Activated CD8-positive, alpha-beta T cell treated with anti-CD3 and anti-CD28 coated beads for 36 hours (primary cell): ENCODE measurements around the gene COL25A1. TPM values are rescaled to one million over a fixed set of nuclear protein-coding genes. Genes with fewer than 3 reads are reported as not detected.
"Not testable (repeated sequence)": the region's sequence is repeated elsewhere in the genome, so short reads cannot be mapped to it uniquely, and the experiment has no call there.

Source experiments
- ATAC-seq: fragments of 200-7000 bp; cut with Tn5 transposase; one replicate; pipeline ENCODE4 v1.10.0; 2021; ENCODE audit warnings: mild to moderate bottlenecking, moderate library complexity
- CTCF ChIA-PET: fragments of 350-600 bp; sonication (Branson Sonifier 250); formaldehyde crosslinking; loops from one replicate; lab custom pipeline; 2021; ENCODE audit warnings: antibody characterized with exemption; lab: Charles Lee
- POLR2A ChIA-PET: fragments of 350-600 bp; sonication (Branson Sonifier 250); formaldehyde crosslinking; loops from one replicate; lab custom pipeline; 2021; ENCODE audit warnings: antibody characterized with exemption; lab: Charles Lee
- DNase-seq: peaks from one replicate; pipeline ENCODE4 v3.0.0-alpha.2; 2020
- H3K27ac Mint-ChIP-seq: one replicate; pipeline ENCODE4 v1.8.0; 2021; ENCODE audit warnings: mild to moderate bottlenecking, mixed read lengths
- H3K27me3 Mint-ChIP-seq: one replicate; pipeline ENCODE4 v1.8.0; 2021; ENCODE audit warnings: mixed read lengths
- H3K36me3 Mint-ChIP-seq: one replicate; pipeline ENCODE4 v1.8.0; 2021; ENCODE audit warnings: low read depth, mixed read lengths
- H3K4me1 Mint-ChIP-seq: one replicate; pipeline ENCODE4 v1.8.0; 2021; ENCODE audit warnings: low read depth, mixed read lengths
- H3K4me3 Mint-ChIP-seq: one replicate; pipeline ENCODE4 v1.8.0; 2021; ENCODE audit warnings: mild to moderate bottlenecking, moderate library complexity, mixed read lengths
- H3K9me3 Mint-ChIP-seq: one replicate; pipeline ENCODE4 v1.8.0; 2021; ENCODE audit warnings: mixed read lengths
- intact Hi-C: fragments of 100-400 bp; cut with micrococcal nuclease; formaldehyde crosslinking; loops from one replicate; pipeline ENCODE4 v1.10.0; 2022
- total RNA-seq, 2 experiments: library from RNA; stranded (reverse); gene quantifications; one replicate each; pipeline ENCODE4 v1.2.3, GENCODE V29; 2021
- TF ChIP-seq, protein P1 (sequence below): fragments of 200-600 bp; IDR thresholded peaks from one replicate; pipeline ENCODE4 v1.8.0; 2022; ENCODE audit warnings: antibody characterized with exemption, mild to moderate bottlenecking

The COL25A1 gene
- total RNA-seq, 2 experiments from 2014 or later, result not detected

DNA sequence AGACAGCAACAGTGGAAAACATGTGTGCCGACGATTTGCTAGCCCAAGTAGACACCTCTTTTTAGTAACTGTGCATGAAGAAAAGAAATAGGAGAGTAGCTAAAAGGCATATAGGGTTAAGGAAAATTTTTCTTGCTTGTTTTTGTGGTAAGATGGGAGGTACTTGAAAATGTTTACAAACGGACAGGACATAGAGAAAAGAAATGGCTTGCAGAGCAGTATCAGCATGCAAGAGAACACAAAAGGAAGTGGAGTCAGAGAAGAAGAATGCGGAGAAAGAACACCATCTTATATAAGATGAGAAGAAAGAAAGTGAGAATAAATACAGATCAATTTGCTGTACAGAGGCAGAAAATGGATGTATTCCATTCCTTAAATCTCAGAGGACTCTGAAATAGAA, 275.9 kb downstream of the COL25A1 start:
- Mint-ChIP-seq H3K27me3 (no peaks in the 10 kb centered on the region), H3K4me1 (no peaks in the 10 kb centered on the region), H3K36me3 (peaks cover 5% of the 10 kb centered on the region), H3K4me3 (no peak overlapping the region), H3K9me3 (peaks cover 8% of the 10 kb centered on the region), H3K27ac (no peak overlapping the region)
- DNase-seq (no peak), ATAC-seq (no peak)
- ChIA-PET CTCF (no interaction called here), POLR2A (no interaction called here)
- TF ChIP-seq, protein P1, sequence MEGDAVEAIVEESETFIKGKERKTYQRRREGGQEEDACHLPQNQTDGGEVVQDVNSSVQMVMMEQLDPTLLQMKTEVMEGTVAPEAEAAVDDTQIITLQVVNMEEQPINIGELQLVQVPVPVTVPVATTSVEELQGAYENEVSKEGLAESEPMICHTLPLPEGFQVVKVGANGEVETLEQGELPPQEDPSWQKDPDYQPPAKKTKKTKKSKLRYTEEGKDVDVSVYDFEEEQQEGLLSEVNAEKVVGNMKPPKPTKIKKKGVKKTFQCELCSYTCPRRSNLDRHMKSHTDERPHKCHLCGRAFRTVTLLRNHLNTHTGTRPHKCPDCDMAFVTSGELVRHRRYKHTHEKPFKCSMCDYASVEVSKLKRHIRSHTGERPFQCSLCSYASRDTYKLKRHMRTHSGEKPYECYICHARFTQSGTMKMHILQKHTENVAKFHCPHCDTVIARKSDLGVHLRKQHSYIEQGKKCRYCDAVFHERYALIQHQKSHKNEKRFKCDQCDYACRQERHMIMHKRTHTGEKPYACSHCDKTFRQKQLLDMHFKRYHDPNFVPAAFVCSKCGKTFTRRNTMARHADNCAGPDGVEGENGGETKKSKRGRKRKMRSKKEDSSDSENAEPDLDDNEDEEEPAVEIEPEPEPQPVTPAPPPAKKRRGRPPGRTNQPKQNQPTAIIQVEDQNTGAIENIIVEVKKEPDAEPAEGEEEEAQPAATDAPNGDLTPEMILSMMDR, result no peak
- intact Hi-C loops, result no loop called here

DNA sequence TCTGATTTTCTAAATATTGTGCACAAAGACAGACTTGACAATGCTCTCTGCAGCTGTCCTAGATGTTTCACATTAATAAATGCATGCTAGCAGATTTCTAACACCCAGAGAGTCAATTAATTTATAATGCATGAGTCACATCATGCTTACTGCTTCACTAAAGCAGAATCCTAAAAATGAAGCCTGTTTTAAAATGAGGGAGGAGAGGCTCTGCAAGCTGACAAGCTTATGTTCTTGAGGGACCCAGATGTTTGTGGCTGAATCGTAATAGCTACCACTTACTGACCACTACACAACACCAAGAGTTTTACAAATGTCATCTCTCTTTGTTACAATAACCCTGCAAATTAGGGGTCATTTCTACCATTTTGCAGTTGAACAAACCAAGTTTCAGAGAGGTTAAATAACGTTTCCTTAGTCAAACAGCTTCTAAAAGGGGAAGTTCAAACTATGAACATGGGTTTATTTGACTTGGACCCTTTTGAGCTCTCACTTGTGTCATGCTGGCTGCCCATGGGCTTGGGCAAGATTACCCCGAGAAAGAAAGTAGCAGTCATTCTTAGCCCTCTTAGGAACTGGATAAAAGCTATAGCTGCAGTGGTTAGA, 276.9 kb downstream of the COL25A1 start:
- CTCF ChIA-PET, result no interaction called here
- ATAC-seq, result no peak
- Mint-ChIP-seq H3K36me3 (peaks cover 5% of the 10 kb centered on the region), H3K4me3 (no peak overlapping the region), H3K4me1 (no peaks in the 10 kb centered on the region), H3K9me3 (peaks cover 14% of the 10 kb centered on the region), H3K27me3 (no peaks in the 10 kb centered on the region), H3K27ac (no peak overlapping the region)
- POLR2A ChIA-PET, result no interaction called here
- no peak for DNase-seq
- TF ChIP-seq, protein P1, result no peak
- intact Hi-C loops, result no loop called here

DNA sequence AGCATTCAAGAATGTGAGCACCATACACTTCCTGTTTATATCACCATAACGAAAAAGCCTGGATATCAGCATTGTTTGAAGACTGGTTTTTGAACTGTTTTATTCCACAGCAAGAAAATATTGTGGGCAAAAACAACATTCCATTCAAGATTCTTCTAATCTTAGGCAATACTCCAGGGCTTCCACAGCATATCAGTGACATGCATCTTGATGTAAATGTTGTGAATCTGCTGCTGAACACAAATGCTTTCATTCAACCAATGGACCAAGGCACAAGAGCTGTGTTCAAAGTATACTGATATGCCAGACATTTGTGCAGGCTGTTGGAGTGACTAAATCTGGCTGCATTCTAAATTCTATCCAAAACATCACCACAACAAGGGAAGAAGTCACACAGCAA, 279.5 kb downstream of the COL25A1 start:
- Mint-ChIP-seq H3K4me3 (no peak overlapping the region), H3K9me3 (peaks cover 14% of the 10 kb centered on the region), H3K27ac (no peak overlapping the region), H3K4me1 (no peaks in the 10 kb centered on the region), H3K36me3 (peaks cover 5% of the 10 kb centered on the region), H3K27me3 (no peaks in the 10 kb centered on the region)
- POLR2A ChIA-PET, result no interaction called here
- ATAC-seq (no peak), DNase-seq (no peak)
- intact Hi-C loops, result no loop called here
- CTCF ChIA-PET, result interaction anchor here (0.5 kb wide), 1 partner anchor 12 kb away, joined by 4 read pairs; no protein-coding TSS in a partner anchor
- TF ChIP-seq, protein P1, result no peak

DNA sequence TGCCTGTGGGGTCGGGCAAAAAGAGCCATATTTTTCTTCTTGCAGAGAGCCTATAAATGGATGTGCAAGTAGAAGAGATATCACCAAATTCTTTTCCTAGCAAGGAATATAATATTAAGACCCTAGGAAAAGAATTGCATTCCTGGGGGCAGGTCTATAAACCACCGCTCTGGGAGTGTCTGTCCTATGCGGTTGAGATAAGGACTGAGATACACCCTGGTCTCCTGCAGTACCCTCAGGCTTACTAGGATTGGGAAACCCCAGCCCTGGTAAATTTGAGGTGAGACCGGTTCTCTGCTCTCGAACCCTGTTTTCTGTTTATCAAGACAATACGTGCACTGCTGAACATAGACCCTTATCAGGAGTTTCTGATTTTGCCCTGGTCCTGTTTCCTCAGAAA, 280.8 kb downstream of the COL25A1 start:
- DNase-seq, ATAC-seq, CTCF ChIA-PET, H3K36me3 Mint-ChIP-seq, H3K4me1 Mint-ChIP-seq, POLR2A ChIA-PET, H3K27ac Mint-ChIP-seq, H3K27me3 Mint-ChIP-seq, intact Hi-C loops, H3K4me3 Mint-ChIP-seq: not testable (repeated sequence)
- peaks cover 14% of the 10 kb centered on the region for H3K9me3 Mint-ChIP-seq

DNA sequence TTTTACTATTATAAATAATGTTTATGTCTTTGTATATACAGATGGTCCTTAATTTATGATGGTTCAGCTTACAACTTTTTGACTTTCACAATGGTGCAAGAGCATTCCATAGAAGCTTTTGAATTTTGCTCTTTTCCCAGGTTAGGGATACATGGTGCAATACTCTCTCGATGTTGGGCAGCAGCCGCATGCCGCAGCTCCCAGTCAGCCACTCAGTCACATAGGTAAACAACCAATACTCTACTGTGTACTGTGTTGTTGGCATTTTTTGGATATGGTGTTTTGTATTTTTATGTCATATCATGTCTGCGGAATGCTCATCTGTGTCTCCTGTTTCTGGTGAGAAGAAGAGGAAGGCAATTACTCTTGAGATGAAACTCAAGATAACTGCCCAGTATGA, 281.6 kb downstream of the COL25A1 start:
- Mint-ChIP-seq H3K4me1 (no peaks in the 10 kb centered on the region), H3K27ac (no peak overlapping the region), H3K4me3 (no peak overlapping the region), H3K27me3 (no peaks in the 10 kb centered on the region), H3K36me3 (peaks cover 5% of the 10 kb centered on the region), H3K9me3 (peaks cover 14% of the 10 kb centered on the region)
- no peak for DNase-seq
- intact Hi-C loops, result no loop called here
- TF ChIP-seq, protein P1, result no peak
- CTCF ChIA-PET, result no interaction called here
- no peak for ATAC-seq
- POLR2A ChIA-PET, result no interaction called here
